ENCODE data around the gene GTF2A1.

The GTF2A1 gene

DNA sequence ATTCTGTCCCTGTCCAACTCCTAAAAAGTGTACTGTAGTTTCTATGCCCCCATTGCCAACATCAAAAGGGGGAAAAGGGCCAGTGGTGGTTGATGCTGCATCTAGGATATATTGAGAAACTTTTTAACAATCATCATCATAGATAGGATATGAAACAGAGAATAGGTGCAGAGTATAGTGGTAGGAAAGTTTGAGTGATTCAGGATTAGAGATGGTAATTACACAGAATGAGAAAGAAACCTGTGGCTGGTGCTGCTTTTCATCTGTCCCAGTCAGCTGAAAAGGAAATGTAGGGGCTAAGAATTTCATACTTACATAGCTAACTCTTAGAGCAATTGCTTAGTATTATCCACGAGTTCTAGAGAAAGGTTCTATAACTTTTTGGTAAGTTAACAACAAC lies 67.6 kb downstream of the GTF2A1 start:
- Histone ChIP-seq H3K9me3 (replicated peaks; ENCODE audit: insufficient read depth, low read length) (no peaks in the 10 kb centered on the region), H3F3A (ENCODE audit: insufficient read depth, low read length) (no peaks in the 10 kb centered on the region), H3K9me2 (replicated peaks; ENCODE audit: insufficient read depth, low read length) (no peaks in the 10 kb centered on the region), H2AFZ (ENCODE audit: low read length) (no peak overlapping the region), H3K27me3 (replicated peaks; ENCODE audit: insufficient read depth, low read length) (no peaks in the 10 kb centered on the region), H3K4me1 (ENCODE audit: low read length) (no peaks in the 10 kb centered on the region), H3K27ac (ENCODE audit: low read length) (no peak overlapping the region), H3K79me2 (ENCODE audit: low read length) (no peaks in the 10 kb centered on the region), H3K4me2 (ENCODE audit: low read depth, low read length) (no peak overlapping the region), H4K20me1 (ENCODE audit: insufficient read depth, low read length) (no peaks in the 10 kb centered on the region), H3K9ac (ENCODE audit: low read length) (no peak overlapping the region), H3K4me3 (ENCODE audit: low read length) (no peak overlapping the region), H3K36me3 (replicated peaks; ENCODE audit: insufficient read depth, low read length) (no peaks in the 10 kb centered on the region)
- TF ChIP-seq EZH2phosphoT487 (IDR thresholded peaks at IDR 0.05; ENCODE audit: low read length) (no peak), EZH2 (optimal IDR thresholded peaks at IDR 0.05; ENCODE audit: low read depth, low read length) (no peak)
- TF ChIP-seq, protein P1, sequence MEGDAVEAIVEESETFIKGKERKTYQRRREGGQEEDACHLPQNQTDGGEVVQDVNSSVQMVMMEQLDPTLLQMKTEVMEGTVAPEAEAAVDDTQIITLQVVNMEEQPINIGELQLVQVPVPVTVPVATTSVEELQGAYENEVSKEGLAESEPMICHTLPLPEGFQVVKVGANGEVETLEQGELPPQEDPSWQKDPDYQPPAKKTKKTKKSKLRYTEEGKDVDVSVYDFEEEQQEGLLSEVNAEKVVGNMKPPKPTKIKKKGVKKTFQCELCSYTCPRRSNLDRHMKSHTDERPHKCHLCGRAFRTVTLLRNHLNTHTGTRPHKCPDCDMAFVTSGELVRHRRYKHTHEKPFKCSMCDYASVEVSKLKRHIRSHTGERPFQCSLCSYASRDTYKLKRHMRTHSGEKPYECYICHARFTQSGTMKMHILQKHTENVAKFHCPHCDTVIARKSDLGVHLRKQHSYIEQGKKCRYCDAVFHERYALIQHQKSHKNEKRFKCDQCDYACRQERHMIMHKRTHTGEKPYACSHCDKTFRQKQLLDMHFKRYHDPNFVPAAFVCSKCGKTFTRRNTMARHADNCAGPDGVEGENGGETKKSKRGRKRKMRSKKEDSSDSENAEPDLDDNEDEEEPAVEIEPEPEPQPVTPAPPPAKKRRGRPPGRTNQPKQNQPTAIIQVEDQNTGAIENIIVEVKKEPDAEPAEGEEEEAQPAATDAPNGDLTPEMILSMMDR (IDR thresholded peaks at IDR 0.05; ENCODE audit: low read length): no peak
- DNase-seq: no peak

DNA sequence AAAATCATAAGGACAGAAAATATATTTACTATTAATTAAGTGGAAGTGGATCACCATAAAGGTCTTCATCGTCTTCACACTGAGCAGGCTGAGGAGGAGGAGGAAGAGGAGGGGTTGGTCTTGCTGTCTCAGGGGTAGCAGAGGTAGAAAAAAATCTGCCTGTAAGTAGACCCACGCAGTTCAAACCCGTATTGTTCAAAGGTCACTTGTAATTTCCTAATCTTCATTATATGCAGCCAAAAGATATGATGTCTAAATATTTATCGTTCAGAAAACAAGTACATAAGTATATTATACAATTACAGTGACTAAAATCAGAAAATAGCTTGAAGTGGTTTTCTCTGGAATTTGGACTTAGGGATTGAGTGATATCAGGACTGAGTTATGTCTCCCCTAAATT lies 72.1 kb downstream of the GTF2A1 start:
- no peak overlapping the region for H2AFZ ChIP-seq (ENCODE audit: low read length)
- TF ChIP-seq EZH2phosphoT487 (IDR thresholded peaks at IDR 0.05; ENCODE audit: low read length) (no peak), EZH2 (optimal IDR thresholded peaks at IDR 0.05; ENCODE audit: low read depth, low read length) (no peak)
- TF ChIP-seq, protein P1 (IDR thresholded peaks at IDR 0.05; ENCODE audit: low read length): no peak
- H3K4me3 ChIP-seq (ENCODE audit: low read length): no peak overlapping the region
- no peaks in the 10 kb centered on the region for H4K20me1 ChIP-seq (ENCODE audit: insufficient read depth, low read length)
- no peaks in the 10 kb centered on the region for H3K79me2 ChIP-seq (ENCODE audit: low read length)
- no peaks in the 10 kb centered on the region for H3K9me3 ChIP-seq (replicated peaks; ENCODE audit: insufficient read depth, low read length)
- no peak overlapping the region for H3K27ac ChIP-seq (ENCODE audit: low read length)
- H3K9me2 ChIP-seq (replicated peaks; ENCODE audit: insufficient read depth, low read length): no peaks in the 10 kb centered on the region
- no peak overlapping the region for H3K4me2 ChIP-seq (ENCODE audit: low read depth, low read length)
- no peaks in the 10 kb centered on the region for H3K4me1 ChIP-seq (ENCODE audit: low read length)
- DNase-seq: no peak
- H3K9ac ChIP-seq (ENCODE audit: low read length): no peak overlapping the region
- H3K27me3 ChIP-seq (replicated peaks; ENCODE audit: insufficient read depth, low read length): no peaks in the 10 kb centered on the region
- no peaks in the 10 kb centered on the region for H3K36me3 ChIP-seq (replicated peaks; ENCODE audit: insufficient read depth, low read length)
- H3F3A ChIP-seq (ENCODE audit: insufficient read depth, low read length): no peaks in the 10 kb centered on the region

DNA sequence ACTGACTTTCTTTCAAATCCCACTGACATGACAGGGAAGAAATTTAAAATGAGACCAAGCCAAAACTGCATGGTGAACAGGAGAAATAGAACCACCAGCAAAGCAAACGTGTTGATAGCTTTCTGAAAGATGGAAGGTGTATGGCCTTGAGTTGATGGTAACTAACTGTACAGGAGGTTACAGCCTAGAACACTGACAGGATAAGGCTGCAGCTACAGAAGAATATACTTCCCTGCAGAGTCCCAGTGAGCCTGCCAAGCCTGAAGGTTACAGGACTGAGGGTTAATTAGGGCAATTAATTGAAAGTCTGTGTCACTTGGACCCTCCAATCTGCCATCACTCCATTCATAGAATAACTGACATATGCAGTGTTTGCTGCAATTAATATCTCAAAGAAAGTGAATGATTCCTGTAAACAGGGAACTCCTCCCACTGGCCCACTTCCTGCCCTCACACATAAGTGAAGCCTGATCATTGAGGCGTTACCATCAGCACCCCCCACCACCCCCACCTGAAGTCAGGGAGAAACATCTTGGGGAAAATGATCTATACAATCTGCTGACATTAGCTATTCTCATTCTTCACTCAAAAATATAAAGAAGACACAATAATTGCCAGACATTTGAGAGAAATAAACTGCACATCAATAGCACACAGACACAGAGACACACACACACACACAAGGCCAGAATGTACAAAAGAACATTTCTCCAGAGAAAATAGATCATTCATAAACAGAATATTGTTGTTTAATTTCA lies 73.4 kb downstream of the GTF2A1 start:
- H3K9ac ChIP-seq (ENCODE audit: low read length): no peak overlapping the region

More for the DNA sequence above, 73.4 kb downstream of the GTF2A1 start:
- no peaks in the 10 kb centered on the region for H3K27me3 ChIP-seq (replicated peaks; ENCODE audit: insufficient read depth, low read length)
- H3K4me1 ChIP-seq (ENCODE audit: low read length): no peaks in the 10 kb centered on the region
- no peak overlapping the region for H3K27ac ChIP-seq (ENCODE audit: low read length)
- no peak for DNase-seq
- no peak overlapping the region for H3K4me3 ChIP-seq (ENCODE audit: low read length)
- H4K20me1 ChIP-seq (ENCODE audit: insufficient read depth, low read length): no peaks in the 10 kb centered on the region
- H3F3A ChIP-seq (ENCODE audit: insufficient read depth, low read length): no peaks in the 10 kb centered on the region
- H3K9me2 ChIP-seq (replicated peaks; ENCODE audit: insufficient read depth, low read length): no peaks in the 10 kb centered on the region
- no peak overlapping the region for H2AFZ ChIP-seq (ENCODE audit: low read length)
- TF ChIP-seq EZH2 (optimal IDR thresholded peaks at IDR 0.05; ENCODE audit: low read depth, low read length) (no peak), EZH2phosphoT487 (IDR thresholded peaks at IDR 0.05; ENCODE audit: low read length) (no peak)
- TF ChIP-seq, protein P1 (IDR thresholded peaks at IDR 0.05; ENCODE audit: low read length): no peak
- H3K9me3 ChIP-seq (replicated peaks; ENCODE audit: insufficient read depth, low read length): no peaks in the 10 kb centered on the region
- H3K36me3 ChIP-seq (replicated peaks; ENCODE audit: insufficient read depth, low read length): no peaks in the 10 kb centered on the region
- H3K4me2 ChIP-seq (ENCODE audit: low read depth, low read length): no peak overlapping the region
- no peaks in the 10 kb centered on the region for H3K79me2 ChIP-seq (ENCODE audit: low read length)

Data from MM.1S (cell line).